ENCODE data around the gene NECTIN3.

Gene NECTIN3

DNA sequence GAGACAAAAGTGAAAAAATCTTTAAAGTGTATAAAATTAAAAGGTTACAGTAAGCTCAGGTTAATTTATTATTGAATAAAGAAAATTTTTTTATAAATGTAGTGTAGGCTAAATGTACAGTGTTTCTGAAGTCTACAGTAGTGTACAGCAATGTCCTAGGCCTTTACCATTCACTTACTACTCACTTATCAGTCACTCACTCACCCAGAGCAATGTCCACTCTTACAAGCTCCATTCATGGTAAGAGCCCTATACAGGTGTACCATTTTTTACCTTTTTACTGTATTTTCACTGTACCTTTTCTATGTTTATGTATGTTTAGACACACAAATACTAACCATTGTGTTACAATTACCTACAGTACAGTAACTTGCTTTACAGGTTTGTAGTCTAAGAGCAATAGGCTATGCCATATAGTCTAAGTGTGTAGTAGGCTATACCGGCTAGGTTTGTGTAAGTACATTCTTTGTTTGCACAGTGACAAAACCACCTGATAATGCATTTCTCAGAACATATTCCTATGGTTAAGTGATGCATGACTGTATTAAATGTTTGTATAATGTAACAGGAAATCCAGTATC, 38.1 kb upstream of the NECTIN3 start:
- Histone ChIP-seq H3K4me2 (ENCODE audit: low read length, poor library complexity, severe bottlenecking) (no peak overlapping the region), H4K91ac (ENCODE audit: low read length) (no peak overlapping the region), H3K27ac (ENCODE audit: low read length, poor library complexity, severe bottlenecking) (no peak overlapping the region), H3K9me3 (ENCODE audit: control insufficient read depth, low read length) (peaks cover 16% of the 10 kb centered on the region), H3K79me1 (replicated peaks; ENCODE audit: low read length, poor library complexity, severe bottlenecking) (no peaks in the 10 kb centered on the region), H2BK5ac (ENCODE audit: low read depth, low read length, poor library complexity, severe bottlenecking) (no peak overlapping the region), H3K4me3 (ENCODE audit: insufficient read depth in 1 of 2, low read depth in 1 of 2, low read length in 2 of 2) (no peak overlapping the region), H3K4ac (ENCODE audit: low read depth in 1 of 2, low read length in 2 of 2) (no peak overlapping the region), H3K18ac (ENCODE audit: low read depth in 1 of 2, low read length in 2 of 2) (no peak overlapping the region), H2BK120ac (ENCODE audit: low read depth, low read length) (no peak overlapping the region), H2AK5ac (ENCODE audit: low read length, severe bottlenecking) (no peak overlapping the region), H3K23ac (ENCODE audit: low read length in 2 of 2) (no peak overlapping the region), H2BK12ac (ENCODE audit: low read length in 2 of 2) (no peak overlapping the region), H3K9ac (ENCODE audit: low read length) (no peak overlapping the region), H2AFZ (ENCODE audit: low read depth, low read length) (no peak overlapping the region), H3K14ac (ENCODE audit: low read length in 2 of 2) (no peak overlapping the region), H3K36me3 (ENCODE audit: control insufficient read depth in 1 of 2, insufficient read depth in 2 of 2, low read depth in 1 of 2, low read length in 2 of 2) (no peaks in the 10 kb centered on the region), H4K8ac (ENCODE audit: low read length) (no peak overlapping the region), H3K27me3 (ENCODE audit: control insufficient read depth in 1 of 2, insufficient read depth in 1 of 2, low read length in 2 of 2) (no peaks in the 10 kb centered on the region), H2BK15ac (ENCODE audit: low read depth, poor library complexity, severe bottlenecking) (no peak overlapping the region), H3K4me1 (ENCODE audit: control insufficient read depth, insufficient read depth, low read depth, low read length) (no peaks in the 10 kb centered on the region)
- no CpG with 5 or more reads among the region's 1 CpG for WGBS
- DNase-seq: no peak

- H3K9me3 ChIP-seq (ENCODE audit: control insufficient read depth, low read length): peaks cover 18% of the 10 kb centered on the region
- H3K9ac ChIP-seq (ENCODE audit: low read length): no peak overlapping the region
- H4K8ac ChIP-seq (ENCODE audit: low read length): no peak overlapping the region
- H3K36me3 ChIP-seq (ENCODE audit: control insufficient read depth in 1 of 2, insufficient read depth in 2 of 2, low read depth in 1 of 2, low read length in 2 of 2): no peaks in the 10 kb centered on the region
- H4K91ac ChIP-seq (ENCODE audit: low read length): no peak overlapping the region
- H3K18ac ChIP-seq (ENCODE audit: low read depth in 1 of 2, low read length in 2 of 2): no peak overlapping the region
- DNase-seq: no peak
- no peak overlapping the region for H2BK120ac ChIP-seq (ENCODE audit: low read depth, low read length)
- no peaks in the 10 kb centered on the region for H3K79me1 ChIP-seq (replicated peaks; ENCODE audit: low read length, poor library complexity, severe bottlenecking)
- H3K23ac ChIP-seq (ENCODE audit: low read length in 2 of 2): no peak overlapping the region
- H3K27ac ChIP-seq (ENCODE audit: low read length, poor library complexity, severe bottlenecking): no peak overlapping the region
- WGBS: 74% methylated on average over 2 of the region's 2 CpGs
- H3K4me3 ChIP-seq (ENCODE audit: insufficient read depth in 1 of 2, low read depth in 1 of 2, low read length in 2 of 2): no peak overlapping the region
- no peak overlapping the region for H2BK15ac ChIP-seq (ENCODE audit: low read depth, poor library complexity, severe bottlenecking)
- no peak overlapping the region for H2AFZ ChIP-seq (ENCODE audit: low read depth, low read length)
- no peak overlapping the region for H2AK5ac ChIP-seq (ENCODE audit: low read length, severe bottlenecking)
- no peak overlapping the region for H2BK12ac ChIP-seq (ENCODE audit: low read length in 2 of 2)
- H3K27me3 ChIP-seq (ENCODE audit: control insufficient read depth in 1 of 2, insufficient read depth in 1 of 2, low read length in 2 of 2): no peaks in the 10 kb centered on the region
- no peak overlapping the region for H3K4me2 ChIP-seq (ENCODE audit: low read length, poor library complexity, severe bottlenecking)
- H3K4me1 ChIP-seq (ENCODE audit: control insufficient read depth, insufficient read depth, low read depth, low read length): no peaks in the 10 kb centered on the region
- H3K4ac ChIP-seq (ENCODE audit: low read depth in 1 of 2, low read length in 2 of 2): no peak overlapping the region
- H3K14ac ChIP-seq (ENCODE audit: low read length in 2 of 2): no peak overlapping the region
- no peak overlapping the region for H2BK5ac ChIP-seq (ENCODE audit: low read depth, low read length, poor library complexity, severe bottlenecking)
Measured at GRCh38 chr3:111035316-111035715, 36.3 kb upstream of the NECTIN3 start.

- Histone ChIP-seq H3K14ac (ENCODE audit: low read length in 2 of 2) (no peak overlapping the region), H3K23ac (ENCODE audit: low read length in 2 of 2) (no peak overlapping the region), H4K91ac (ENCODE audit: low read length) (no peak overlapping the region), H3K18ac (ENCODE audit: low read depth in 1 of 2, low read length in 2 of 2) (no peak overlapping the region), H3K9me3 (ENCODE audit: control insufficient read depth, low read length) (peaks cover 18% of the 10 kb centered on the region), H2BK5ac (ENCODE audit: low read depth, low read length, poor library complexity, severe bottlenecking) (no peak overlapping the region), H2BK15ac (ENCODE audit: low read depth, poor library complexity, severe bottlenecking) (no peak overlapping the region), H3K9ac (ENCODE audit: low read length) (no peak overlapping the region), H2BK120ac (ENCODE audit: low read depth, low read length) (no peak overlapping the region), H2AK5ac (ENCODE audit: low read length, severe bottlenecking) (no peak overlapping the region), H3K4ac (ENCODE audit: low read depth in 1 of 2, low read length in 2 of 2) (no peak overlapping the region), H3K4me2 (ENCODE audit: low read length, poor library complexity, severe bottlenecking) (no peak overlapping the region), H3K4me3 (ENCODE audit: insufficient read depth in 1 of 2, low read depth in 1 of 2, low read length in 2 of 2) (no peak overlapping the region), H3K4me1 (ENCODE audit: control insufficient read depth, insufficient read depth, low read depth, low read length) (no peaks in the 10 kb centered on the region), H3K27ac (ENCODE audit: low read length, poor library complexity, severe bottlenecking) (no peak overlapping the region), H3K36me3 (ENCODE audit: control insufficient read depth in 1 of 2, insufficient read depth in 2 of 2, low read depth in 1 of 2, low read length in 2 of 2) (no peaks in the 10 kb centered on the region), H3K27me3 (ENCODE audit: control insufficient read depth in 1 of 2, insufficient read depth in 1 of 2, low read length in 2 of 2) (no peaks in the 10 kb centered on the region), H4K8ac (ENCODE audit: low read length) (no peak overlapping the region), H2AFZ (ENCODE audit: low read depth, low read length) (no peak overlapping the region), H3K79me1 (replicated peaks; ENCODE audit: low read length, poor library complexity, severe bottlenecking) (no peaks in the 10 kb centered on the region), H2BK12ac (ENCODE audit: low read length in 2 of 2) (no peak overlapping the region)
- 98% methylated on average over 2 of the region's 2 CpGs for WGBS
- DNase-seq: no peak
Measured at GRCh38 chr3:111035902-111036301, 35.7 kb upstream of the NECTIN3 start.

DNA sequence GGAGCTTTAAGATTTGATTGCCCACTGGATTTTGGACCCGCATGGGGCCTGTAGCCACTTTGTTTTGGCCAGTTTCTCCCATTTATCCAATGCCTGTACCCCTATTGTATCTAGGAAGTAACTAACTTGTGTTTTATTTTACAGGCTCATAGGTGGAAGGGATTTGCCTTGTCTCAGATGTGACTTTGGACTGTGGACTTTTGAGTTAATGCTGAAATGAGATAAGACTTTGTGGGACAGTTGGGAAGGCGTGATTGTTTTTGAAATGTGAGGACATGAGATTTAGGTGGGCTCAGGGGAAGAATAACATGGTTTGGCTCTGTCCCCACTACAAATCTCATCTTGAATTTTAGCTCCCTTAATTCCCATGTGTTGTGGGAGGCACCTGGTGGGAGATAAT, 30.7 kb upstream of the NECTIN3 start:
- H2AFZ ChIP-seq (ENCODE audit: low read depth, low read length): no peak overlapping the region
- no peak overlapping the region for H2BK5ac ChIP-seq (ENCODE audit: low read depth, low read length, poor library complexity, severe bottlenecking)
- no peak for DNase-seq
- no peak overlapping the region for H4K8ac ChIP-seq (ENCODE audit: low read length)
- H3K27ac ChIP-seq (ENCODE audit: low read length, poor library complexity, severe bottlenecking): no peak overlapping the region
- H3K9me3 ChIP-seq (ENCODE audit: control insufficient read depth, low read length): peaks cover 21% of the 10 kb centered on the region
- no peak overlapping the region for H2BK12ac ChIP-seq (ENCODE audit: low read length in 2 of 2)
- no peak overlapping the region for H3K23ac ChIP-seq (ENCODE audit: low read length in 2 of 2)
- no peak overlapping the region for H3K18ac ChIP-seq (ENCODE audit: low read depth in 1 of 2, low read length in 2 of 2)
- H3K79me1 ChIP-seq (replicated peaks; ENCODE audit: low read length, poor library complexity, severe bottlenecking): no peaks in the 10 kb centered on the region
- H3K14ac ChIP-seq (ENCODE audit: low read length in 2 of 2): no peak overlapping the region
- H4K91ac ChIP-seq (ENCODE audit: low read length): no peak overlapping the region
- no peak overlapping the region for H3K4me3 ChIP-seq (ENCODE audit: insufficient read depth in 1 of 2, low read depth in 1 of 2, low read length in 2 of 2)
- no peak overlapping the region for H3K9ac ChIP-seq (ENCODE audit: low read length)
- H3K4me1 ChIP-seq (ENCODE audit: control insufficient read depth, insufficient read depth, low read depth, low read length): no peaks in the 10 kb centered on the region
- no peak overlapping the region for H2BK15ac ChIP-seq (ENCODE audit: low read depth, poor library complexity, severe bottlenecking)
- no peak overlapping the region for H3K4me2 ChIP-seq (ENCODE audit: low read length, poor library complexity, severe bottlenecking)
- no peak overlapping the region for H3K4ac ChIP-seq (ENCODE audit: low read depth in 1 of 2, low read length in 2 of 2)
- WGBS: 100% methylated on average over 1 of the region's 2 CpGs
- H2BK120ac ChIP-seq (ENCODE audit: low read depth, low read length): no peak overlapping the region
- no peaks in the 10 kb centered on the region for H3K27me3 ChIP-seq (ENCODE audit: control insufficient read depth in 1 of 2, insufficient read depth in 1 of 2, low read length in 2 of 2)
- no peak overlapping the region for H2AK5ac ChIP-seq (ENCODE audit: low read length, severe bottlenecking)
- H3K36me3 ChIP-seq (ENCODE audit: control insufficient read depth in 1 of 2, insufficient read depth in 2 of 2, low read depth in 1 of 2, low read length in 2 of 2): no peaks in the 10 kb centered on the region

Data from mesenchymal stem cell (in vitro differentiated cells and primary cell).